Activated B cell treated with CpG ODN at 0.5 μM for 24 hours (primary cell): ENCODE data around the gene COPB2. TPM values are rescaled to one million over a fixed set of nuclear protein-coding genes. Genes with fewer than 3 reads are reported as not detected.

Source experiments
- ATAC-seq: fragments of 200-7000 bp; cut with Tn5 transposase; one replicate; pipeline ENCODE4 v1.10.0; 2021; ENCODE audit warnings: low read depth, mild to moderate bottlenecking, moderate library complexity
- CTCF ChIA-PET: fragments of 350-600 bp; sonication (Branson Sonifier 250); formaldehyde crosslinking; loops from one replicate; lab custom pipeline; 2021; ENCODE audit warnings: antibody characterized with exemption; lab: Charles Lee
- POLR2A ChIA-PET: fragments of 350-600 bp; sonication (Branson Sonifier 250); formaldehyde crosslinking; loops from one replicate; lab custom pipeline; 2021; ENCODE audit warnings: antibody characterized with exemption; lab: Charles Lee
- DNase-seq: peaks from one replicate; pipeline ENCODE4 v3.0.0; 2022
- H3K27ac Mint-ChIP-seq: one replicate; pipeline ENCODE4 v1.8.0; 2020; ENCODE audit warnings: mixed read lengths
- H3K27me3 Mint-ChIP-seq: one replicate; pipeline ENCODE4 v1.8.0; 2021; ENCODE audit warnings: mixed read lengths
- H3K36me3 Mint-ChIP-seq: one replicate; pipeline ENCODE4 v1.8.0; 2021; ENCODE audit warnings: low read depth, mixed read lengths
- H3K4me1 Mint-ChIP-seq: one replicate; pipeline ENCODE4 v1.8.0; 2021; ENCODE audit warnings: mixed read lengths
- H3K4me3 Mint-ChIP-seq: one replicate; pipeline ENCODE4 v1.8.0; 2020; ENCODE audit warnings: mild to moderate bottlenecking, mixed read lengths
- H3K9me3 Mint-ChIP-seq: one replicate; pipeline ENCODE4 v1.8.0; 2020; ENCODE audit warnings: mixed read lengths
- CTCF ChIP-seq: fragments of 200-600 bp; IDR thresholded peaks from one replicate; pipeline ENCODE4 v1.8.0; 2022; ENCODE audit warnings: antibody characterized with exemption, mild to moderate bottlenecking
- intact Hi-C: fragments of 100-400 bp; cut with micrococcal nuclease; formaldehyde crosslinking; loops from one replicate; pipeline ENCODE4 v1.15.1; 2024
- total RNA-seq: library from RNA; stranded (reverse); gene quantifications from 2 replicates; pipeline ENCODE4 v1.2.3, GENCODE V29; 2022

Gene COPB2
- total RNA-seq, 1 donor from 2014 or later, result 91.4 TPM

GRCh38 chr3:139378587-139379241, 10.7 kb downstream of the COPB2 start:
- Mint-ChIP-seq H3K9me3 (no peaks in the 10 kb centered on the region), H3K27ac (no peak overlapping the region), H3K4me3 (no peak overlapping the region), H3K4me1 (no peaks in the 10 kb centered on the region), H3K36me3 (peaks cover 76% of the 10 kb centered on the region), H3K27me3 (no peaks in the 10 kb centered on the region)
- ChIA-PET POLR2A (interaction anchor here (0.8 to 0.9 kb wide), 2 partner anchors 10 to 11 kb away, joined by 3 to 4 read pairs; partner anchors contain the start of gene COPB2), CTCF (no interaction called here)
- no peak for ATAC-seq
- TF ChIP-seq CTCF, result no peak
- DNase-seq, result no peak
- intact Hi-C loops, result no loop called here

- no peaks in the 10 kb centered on the region for H3K9me3 Mint-ChIP-seq
- H3K4me3 Mint-ChIP-seq, result no peak overlapping the region
- ATAC-seq (no peak), DNase-seq (no peak)
- H3K36me3 Mint-ChIP-seq, result peaks cover 83% of the 10 kb centered on the region
- H3K4me1 Mint-ChIP-seq, result no peaks in the 10 kb centered on the region
- ChIA-PET POLR2A (no interaction called here), CTCF (no interaction called here)
- intact Hi-C loops, result no loop called here
- H3K27me3 Mint-ChIP-seq, result no peaks in the 10 kb centered on the region
- H3K27ac Mint-ChIP-seq, result no peak overlapping the region
- TF ChIP-seq CTCF, result no peak
Observed at GRCh38 chr3:139377378-139377777, 12.1 kb downstream of the COPB2 start.

DNA sequence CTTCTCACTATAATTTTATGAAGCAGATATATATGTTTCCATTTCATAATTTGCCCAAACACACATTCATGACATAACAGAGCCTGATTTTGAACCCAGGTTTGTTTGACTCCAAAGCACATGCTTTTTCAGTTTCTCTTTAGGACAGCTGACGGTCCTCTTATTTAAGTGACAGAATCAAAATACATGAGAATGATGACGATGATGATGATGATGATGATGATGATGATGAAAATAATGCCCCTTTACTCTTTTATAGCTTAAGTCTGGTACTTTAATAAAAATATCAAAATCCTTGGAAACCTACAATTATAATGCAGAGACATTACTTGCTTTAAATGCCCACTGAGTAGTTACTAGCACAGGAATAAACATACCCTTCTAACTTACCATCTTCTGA, 15.3 kb downstream of the COPB2 start:
- H3K9me3 Mint-ChIP-seq, result no peaks in the 10 kb centered on the region
- ATAC-seq (no peak), DNase-seq (no peak)
- H3K36me3 Mint-ChIP-seq, result peaks cover 85% of the 10 kb centered on the region
- H3K27ac Mint-ChIP-seq, result no peak overlapping the region
- H3K4me1 Mint-ChIP-seq, result no peaks in the 10 kb centered on the region
- no peak overlapping the region for H3K4me3 Mint-ChIP-seq
- no peak for TF ChIP-seq CTCF
- no peaks in the 10 kb centered on the region for H3K27me3 Mint-ChIP-seq
- ChIA-PET POLR2A (no interaction called here), CTCF (no interaction called here)
- intact Hi-C loops, result no loop called here

DNA sequence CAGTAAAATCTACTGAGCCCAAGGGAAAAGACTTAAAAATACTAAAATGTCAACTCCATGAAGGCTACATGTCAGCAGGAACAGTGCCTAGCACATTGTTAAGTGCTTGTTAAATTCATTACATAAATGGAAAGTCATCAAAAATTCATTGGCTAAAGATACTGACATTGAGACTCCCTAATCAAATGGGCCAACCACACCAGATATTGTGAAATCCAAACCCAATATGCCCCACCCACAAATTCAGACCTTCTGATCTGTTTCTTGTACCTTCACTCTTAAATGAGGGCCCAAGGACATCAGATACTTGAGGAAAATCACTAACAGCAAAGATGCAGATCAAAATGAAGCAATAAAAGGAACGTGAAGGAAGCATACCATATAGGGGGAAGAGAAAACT, 24.9 kb downstream of the COPB2 start:
- Mint-ChIP-seq H3K9me3 (no peaks in the 10 kb centered on the region), H3K4me3 (no peak overlapping the region), H3K27ac (no peak overlapping the region), H3K27me3 (no peaks in the 10 kb centered on the region), H3K36me3 (peaks cover 92% of the 10 kb centered on the region), H3K4me1 (no peaks in the 10 kb centered on the region)
- no peak for DNase-seq
- CTCF ChIA-PET, result no interaction called here
- POLR2A ChIA-PET, result no interaction called here
- intact Hi-C loops, result no loop called here
- no peak for ATAC-seq
- TF ChIP-seq CTCF, result no peak

DNA sequence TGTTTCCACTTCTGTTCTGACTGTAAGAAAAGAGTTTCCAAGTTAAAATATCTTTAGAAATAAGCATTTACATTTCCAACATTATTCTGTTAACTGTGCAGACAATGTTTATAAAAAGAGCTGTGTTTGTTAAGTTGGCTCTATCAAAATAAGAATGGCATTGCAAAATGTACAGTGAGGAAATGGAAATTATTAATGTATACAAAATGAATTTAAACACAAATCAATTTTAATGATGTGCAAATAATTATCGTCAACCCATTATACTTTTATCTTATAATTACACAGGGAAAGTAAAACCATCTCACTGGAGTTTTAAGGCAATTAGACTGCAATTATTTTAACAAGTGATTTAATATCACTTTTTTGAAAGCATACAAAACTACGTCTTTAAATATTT, 28.2 kb downstream of the COPB2 start:
- POLR2A ChIA-PET, result no interaction called here
- no peaks in the 10 kb centered on the region for H3K27me3 Mint-ChIP-seq

More for the DNA sequence above, 28.2 kb downstream of the COPB2 start:
- H3K4me3 Mint-ChIP-seq, result no peak overlapping the region
- H3K36me3 Mint-ChIP-seq, result peaks cover 90% of the 10 kb centered on the region
- intact Hi-C loops, result no loop called here
- CTCF ChIA-PET, result no interaction called here
- H3K4me1 Mint-ChIP-seq, result peaks cover 2% of the 10 kb centered on the region
- DNase-seq, result no peak
- no peak for ATAC-seq
- H3K27ac Mint-ChIP-seq, result no peak overlapping the region
- H3K9me3 Mint-ChIP-seq, result no peaks in the 10 kb centered on the region
- TF ChIP-seq CTCF, result no peak
